SK-N-SH (cell line): ENCODE data around the gene VCAN.

Source experiments
- CHD2 ChIP-seq: fragments of 150-350 bp; IDR thresholded peaks from 2 replicates; pipeline ENCODE4 v1.6.1; 2018; ENCODE audit warnings: low read length; ENCODE audit not compliant: partially characterized antibody
- EP300 ChIP-seq, 2 experiments: IDR thresholded peaks; 2 replicates each; pipeline versions ENCODE4 v1.4.0 to v1.6.1; 2012; ENCODE audit warnings: borderline replicate concordance in 1 of 2, low read depth in 1 of 2, low read length in 1 of 2
- MEF2A ChIP-seq: IDR thresholded peaks from 2 replicates; pipeline ENCODE4 v1.4.0; 2012; ENCODE audit warnings: low read depth, borderline replicate concordance
- POLR2AphosphoS5 ChIP-seq: IDR thresholded peaks from 2 replicates; pipeline ENCODE4 v1.6.1; 2012; ENCODE audit warnings: low read depth, low read length
- TF ChIP-seq, protein P1 (sequence below): IDR thresholded peaks from 2 replicates; pipeline ENCODE4 v1.4.0; 2012; ENCODE audit warnings: low read depth

DNA sequence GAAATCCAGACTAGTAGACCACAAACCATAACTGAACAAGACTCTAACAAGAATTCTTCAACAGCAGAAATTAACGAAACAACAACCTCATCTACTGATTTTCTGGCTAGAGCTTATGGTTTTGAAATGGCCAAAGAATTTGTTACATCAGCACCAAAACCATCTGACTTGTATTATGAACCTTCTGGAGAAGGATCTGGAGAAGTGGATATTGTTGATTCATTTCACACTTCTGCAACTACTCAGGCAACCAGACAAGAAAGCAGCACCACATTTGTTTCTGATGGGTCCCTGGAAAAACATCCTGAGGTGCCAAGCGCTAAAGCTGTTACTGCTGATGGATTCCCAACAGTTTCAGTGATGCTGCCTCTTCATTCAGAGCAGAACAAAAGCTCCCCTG lies 68.6 kb downstream of the VCAN start:
- TF ChIP-seq CHD2 = no peak
- TF ChIP-seq EP300 (IDR thresholded peaks at IDR 0.05; ENCODE audit: borderline replicate concordance in 1 of 2, low read depth in 1 of 2, low read length in 1 of 2) = no peak
- TF ChIP-seq POLR2AphosphoS5 = no peak
- no peak for TF ChIP-seq MEF2A
- TF ChIP-seq, protein P1, sequence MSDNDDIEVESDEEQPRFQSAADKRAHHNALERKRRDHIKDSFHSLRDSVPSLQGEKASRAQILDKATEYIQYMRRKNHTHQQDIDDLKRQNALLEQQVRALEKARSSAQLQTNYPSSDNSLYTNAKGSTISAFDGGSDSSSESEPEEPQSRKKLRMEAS = no peak
